Thoracic aorta (tissue), 2 donors: ENCODE results near the gene KRTAP4-12. TPM values are rescaled to one million over a fixed set of nuclear protein-coding genes. Genes with fewer than 3 reads are reported as not detected.
"Not testable (repeated sequence)": the region's sequence is repeated elsewhere in the genome, so short reads cannot be mapped to it uniquely, and the experiment has no call there.

Experiments used
- ATAC-seq: fragments of 150-250 bp; one replicate; pipeline ENCODE4 v1.8.0; 2017; ENCODE audit warnings: low read depth; ENCODE audit not compliant: insufficient number of reproducible peaks, low FRiP score
- DNase-seq: peaks from one replicate; pipeline ENCODE4 v3.0.0-alpha.2; 2020; ENCODE audit warnings: low spot score
- H3K27ac ChIP-seq, 2 donors: fragments of 200-600 bp; sonication (generic); 1 replicate in 1 of 2; 2 replicates in 1 of 2; pipeline ENCODE4 v1.5.1; 2016; ENCODE audit warnings: mild to moderate bottlenecking in 2 of 2, moderate library complexity in 2 of 2
- H3K27me3 ChIP-seq: fragments of 200-600 bp; sonication (generic); replicated peaks from 2 replicates; pipeline ENCODE4 v1.6.0; 2016; ENCODE audit warnings: mild to moderate bottlenecking; ENCODE audit not compliant: insufficient read depth
- H3K36me3 ChIP-seq: fragments of 200-600 bp; sonication (generic); one replicate; pipeline ENCODE4 v1.5.1; 2016
- H3K4me1 ChIP-seq, 2 donors: fragments of 200-600 bp; sonication (generic); 1 replicate in 1 of 2; 2 replicates in 1 of 2; pipeline versions ENCODE4 v1.5.1 to v1.6.0; 2016; ENCODE audit warnings: low read depth in 2 of 2, mild to moderate bottlenecking in 1 of 2; ENCODE audit not compliant: control insufficient read depth in 1 of 2
- H3K4me3 ChIP-seq: fragments of 200-600 bp; sonication (generic); 2 replicates; pipeline ENCODE4 v1.5.1; 2016; ENCODE audit warnings: mild to moderate bottlenecking
- H3K9me3 ChIP-seq: fragments of 200-600 bp; sonication (generic); 2 replicates; pipeline ENCODE4 v1.5.1; 2016
- total RNA-seq, 2 donors: library from RNA; depleted of rRNA; stranded (reverse); fragments of >200 nt; gene quantifications; one replicate each; pipeline versions ENCODE4 v1.1.0 to v1.2.3, GENCODE V29; 2016
- TF ChIP-seq, protein P1 (sequence below): fragments of 200-600 bp; sonication (generic); IDR thresholded peaks from one replicate; pipeline ENCODE4 v1.5.1; 2019; ENCODE audit warnings: antibody characterized with exemption

Gene KRTAP4-12
- total RNA-seq, 2 donors from 2014 or later: not detected

DNA sequence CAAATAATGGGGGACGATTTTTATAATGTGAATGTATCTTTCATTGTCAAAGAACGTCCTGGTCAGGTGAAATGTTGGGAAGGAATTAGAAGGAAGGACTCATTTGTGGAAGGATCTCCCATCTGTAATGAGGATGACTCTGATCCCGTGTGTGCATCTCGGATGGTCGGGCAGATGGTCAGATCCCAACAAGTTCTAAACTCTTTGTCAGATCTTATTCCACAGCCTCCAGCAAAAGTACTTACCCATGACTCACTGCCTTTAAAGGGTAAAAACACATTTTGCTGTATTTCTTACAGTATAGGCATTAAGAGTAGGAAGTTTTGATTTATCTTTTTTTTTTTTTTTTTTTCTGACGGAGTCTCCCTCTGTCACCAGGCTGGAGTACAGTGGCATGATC, 25.5 kb downstream of the KRTAP4-12 start:
- Histone ChIP-seq H3K4me1 (no peaks in the 10 kb centered on the region), H3K4me3 (no peak overlapping the region), H3K27ac (no peak overlapping the region), H3K27me3 (no peaks in the 10 kb centered on the region), H3K9me3 (no peaks in the 10 kb centered on the region), H3K36me3 (no peaks in the 10 kb centered on the region)
- DNase-seq (no peak), ATAC-seq (no peak)
- TF ChIP-seq, protein P1, sequence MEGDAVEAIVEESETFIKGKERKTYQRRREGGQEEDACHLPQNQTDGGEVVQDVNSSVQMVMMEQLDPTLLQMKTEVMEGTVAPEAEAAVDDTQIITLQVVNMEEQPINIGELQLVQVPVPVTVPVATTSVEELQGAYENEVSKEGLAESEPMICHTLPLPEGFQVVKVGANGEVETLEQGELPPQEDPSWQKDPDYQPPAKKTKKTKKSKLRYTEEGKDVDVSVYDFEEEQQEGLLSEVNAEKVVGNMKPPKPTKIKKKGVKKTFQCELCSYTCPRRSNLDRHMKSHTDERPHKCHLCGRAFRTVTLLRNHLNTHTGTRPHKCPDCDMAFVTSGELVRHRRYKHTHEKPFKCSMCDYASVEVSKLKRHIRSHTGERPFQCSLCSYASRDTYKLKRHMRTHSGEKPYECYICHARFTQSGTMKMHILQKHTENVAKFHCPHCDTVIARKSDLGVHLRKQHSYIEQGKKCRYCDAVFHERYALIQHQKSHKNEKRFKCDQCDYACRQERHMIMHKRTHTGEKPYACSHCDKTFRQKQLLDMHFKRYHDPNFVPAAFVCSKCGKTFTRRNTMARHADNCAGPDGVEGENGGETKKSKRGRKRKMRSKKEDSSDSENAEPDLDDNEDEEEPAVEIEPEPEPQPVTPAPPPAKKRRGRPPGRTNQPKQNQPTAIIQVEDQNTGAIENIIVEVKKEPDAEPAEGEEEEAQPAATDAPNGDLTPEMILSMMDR: no peak

DNA sequence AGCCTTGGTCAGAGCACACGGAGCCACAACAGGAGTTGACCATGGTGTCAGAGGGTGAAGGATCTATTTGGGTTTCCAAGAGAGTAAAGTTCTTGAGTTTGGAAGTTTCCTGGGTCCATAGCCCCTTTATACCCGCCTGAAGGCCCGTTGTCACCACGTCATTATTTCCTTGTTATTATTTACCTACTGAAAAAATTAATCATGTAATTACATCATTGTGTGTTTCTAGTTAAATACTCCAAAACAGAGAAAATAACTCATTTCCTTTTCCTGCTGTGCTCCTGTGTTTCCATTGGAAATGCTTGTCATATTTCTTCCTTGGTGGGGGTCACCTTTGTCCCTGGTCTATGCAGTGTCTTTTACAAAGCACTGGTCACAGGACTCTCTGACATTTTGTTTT, 25.9 kb downstream of the KRTAP4-12 start, which contains the start of gene KRTAP4-8:
TSS of gene KRTAP4-8 (minus strand) at position 101 of the 400 bp plus-strand sequence. CDS start at position 43, 58 bp downstream.
- DNase-seq (no peak), ATAC-seq (no peak)
- Histone ChIP-seq H3K4me3 (no peak within 1 kb of the TSS), H3K4me1 (no peaks in the 10 kb centered on the region), H3K27ac (no peak within 1 kb of the TSS), H3K36me3 (no peaks in the 10 kb centered on the region), H3K27me3 (no peaks in the 10 kb centered on the region), H3K9me3 (no peaks in the 10 kb centered on the region)
- TF ChIP-seq, protein P1: no peak

DNA sequence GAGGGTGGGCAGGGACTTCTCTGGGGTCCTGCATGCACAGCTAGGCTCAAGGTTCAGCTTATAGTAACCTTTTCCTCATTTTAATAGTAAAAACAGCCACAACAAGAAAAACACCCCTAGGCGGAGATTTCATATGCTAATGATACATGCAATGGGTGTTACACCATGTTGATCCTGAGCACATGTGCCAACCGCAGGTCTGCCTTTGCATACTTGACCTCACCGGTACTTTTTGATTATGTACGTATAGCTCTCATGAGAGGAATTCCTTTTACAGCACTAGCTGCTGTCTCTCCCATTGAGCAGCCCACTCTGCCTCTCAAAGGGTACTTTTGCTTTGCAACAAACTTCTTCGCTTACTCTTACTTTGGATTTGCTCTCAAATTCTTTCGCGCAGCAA, 27.9 kb downstream of the KRTAP4-12 start:
- ATAC-seq (no peak), DNase-seq (no peak)
- H3K27me3 ChIP-seq: no peaks in the 10 kb centered on the region
- TF ChIP-seq, protein P1: no peak
- no peaks in the 10 kb centered on the region for H3K36me3 ChIP-seq
- H3K4me3 ChIP-seq: no peak overlapping the region
- no peak overlapping the region for H3K27ac ChIP-seq
- no peaks in the 10 kb centered on the region for H3K9me3 ChIP-seq
- H3K4me1 ChIP-seq: no peaks in the 10 kb centered on the region

DNA sequence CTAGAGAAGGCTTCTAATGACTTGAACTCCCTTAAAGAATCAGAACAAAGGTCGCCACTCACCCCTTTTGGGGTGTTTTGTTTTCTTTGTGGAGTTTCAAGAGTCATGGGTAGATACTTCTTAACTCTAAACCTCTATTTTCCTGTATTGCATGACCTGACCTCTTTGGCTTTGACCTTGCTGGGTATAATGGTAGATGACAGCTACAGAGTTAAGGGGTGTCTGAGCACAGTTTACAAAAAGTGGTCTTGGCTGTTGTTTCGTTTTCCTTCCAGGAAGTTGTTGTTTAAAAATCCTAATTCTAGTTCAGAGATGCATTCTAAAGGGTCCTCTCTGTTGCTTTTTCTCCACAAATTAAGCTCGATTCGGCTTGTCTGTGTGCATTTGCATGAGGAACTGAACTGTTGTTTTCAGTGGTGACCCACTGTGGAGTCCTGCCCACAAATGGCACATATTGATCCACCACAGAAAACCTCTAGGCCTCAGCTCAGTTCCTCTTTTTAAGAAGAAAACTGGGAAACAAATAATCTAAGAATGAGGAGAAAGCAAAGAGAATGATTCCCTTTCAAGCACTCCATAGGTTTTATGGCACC, 35.1 kb downstream of the KRTAP4-12 start:
- ATAC-seq, H3K27ac ChIP-seq, H3K27me3 ChIP-seq, H3K4me3 ChIP-seq, DNase-seq, H3K36me3 ChIP-seq, H3K9me3 ChIP-seq, H3K4me1 ChIP-seq: not testable (repeated sequence)

DNA sequence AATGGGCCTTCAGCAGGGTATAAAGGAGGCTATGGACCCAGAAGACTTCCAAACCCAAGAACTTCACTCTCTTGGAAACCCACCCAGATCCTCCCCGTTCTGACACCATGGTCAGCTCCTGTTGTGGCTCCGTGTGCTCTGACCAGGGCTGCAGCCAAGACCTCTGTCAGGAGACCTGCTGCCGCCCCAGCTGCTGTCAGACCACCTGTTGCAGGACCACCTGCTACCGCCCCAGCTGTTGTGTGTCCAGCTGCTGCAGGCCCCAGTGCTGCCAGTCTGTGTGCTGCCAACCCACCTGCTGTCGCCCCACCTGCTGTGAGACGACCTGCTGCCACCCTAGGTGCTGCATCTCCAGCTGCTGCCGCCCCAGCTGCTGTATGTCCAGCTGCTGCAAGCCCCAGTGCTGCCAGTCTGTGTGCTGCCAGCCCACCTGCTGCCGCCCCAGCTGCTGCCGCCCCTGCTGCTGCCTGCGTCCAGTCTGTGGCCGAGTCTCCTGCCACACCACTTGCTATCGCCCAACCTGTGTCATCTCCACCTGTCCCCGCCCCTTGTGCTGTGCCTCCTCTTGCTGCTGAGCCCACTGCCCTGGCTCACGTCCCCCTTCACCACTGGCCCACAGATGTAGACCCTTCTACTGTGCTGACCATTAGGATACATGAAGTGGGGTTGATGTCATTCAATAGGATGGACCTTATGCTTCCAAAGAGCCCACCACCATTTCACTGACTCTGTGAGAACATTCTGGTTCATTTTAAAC, 39.7 kb downstream of the KRTAP4-12 start, which contains the start of gene KRTAP4-7:
TSS of gene KRTAP4-7 (plus strand) at position 51 of the 757 bp plus-strand sequence. CDS start at position 108, 57 bp downstream.
- not testable (repeated sequence) for DNase-seq, H3K4me1 ChIP-seq, H3K9me3 ChIP-seq, ATAC-seq, H3K4me3 ChIP-seq, H3K27me3 ChIP-seq, H3K27ac ChIP-seq, H3K36me3 ChIP-seq

DNA sequence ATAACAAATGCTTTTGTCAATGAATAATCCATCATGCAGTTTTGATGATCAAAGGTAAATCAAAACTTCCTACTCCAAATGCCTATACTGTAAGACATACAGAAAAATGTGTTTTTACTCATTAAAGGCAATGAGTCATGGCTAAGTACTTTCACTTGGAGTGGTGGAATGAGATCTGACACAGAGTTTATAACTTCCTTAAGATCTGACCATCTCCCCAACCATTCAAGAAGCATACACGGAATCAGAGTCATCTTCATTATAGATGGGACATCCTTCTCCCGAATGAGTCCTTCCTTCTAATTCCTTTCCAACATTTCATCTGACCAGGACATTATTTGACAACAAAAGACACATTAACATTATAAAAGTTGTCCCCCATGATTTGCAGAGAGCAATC, 40.6 kb downstream of the KRTAP4-12 start:
- not testable (repeated sequence) for H3K9me3 ChIP-seq, H3K4me1 ChIP-seq, DNase-seq, ATAC-seq, H3K36me3 ChIP-seq, H3K4me3 ChIP-seq, H3K27me3 ChIP-seq, H3K27ac ChIP-seq
